Lower leg skin (tissue), 4 donors: Measurements from ENCODE around the gene CLASP1. TPM values are rescaled to one million over a fixed set of nuclear protein-coding genes. Genes with fewer than 3 reads are reported as not detected.

ENCODE experiments used
- DNase-seq, 2 donors: peaks; one replicate each; pipeline ENCODE4 v3.0.0-alpha.2; 2019; ENCODE audit warnings: low spot score in 2 of 2
- H3K4me3 ChIP-seq: fragments of 200-600 bp; sonication (generic); 2 replicates; pipeline ENCODE4 v1.5.1; 2017; ENCODE audit warnings: mild to moderate bottlenecking, low read depth; ENCODE audit not compliant: poor library complexity, severe bottlenecking
- CTCF ChIP-seq, 3 donors: fragments of 450-650 bp; IDR thresholded peaks; one replicate each; pipeline ENCODE4 v1.5.1; 2016; ENCODE audit warnings: antibody characterized with exemption in 3 of 3, mild to moderate bottlenecking in 3 of 3, moderate library complexity in 2 of 3
- POLR2A ChIP-seq, 2 donors: fragments of 450-650 bp; IDR thresholded peaks; one replicate each; pipeline ENCODE4 v1.6.1; 2016 to 2017; ENCODE audit warnings: antibody characterized with exemption in 2 of 2, mild to moderate bottlenecking in 1 of 2, moderate library complexity in 1 of 2
- WGBS, 2 donors: methylation state at CpG; one replicate each; pipeline ENCODE4 v1.1.5; 2018; 5-methylcytosine and 5-hydroxymethylcytosine counted together
- intact Hi-C: fragments of 100-400 bp; cut with DNase I; formaldehyde crosslinking; loops from one replicate; pipeline ENCODE4 v1.15.0; 2023; ENCODE audit warnings: low total_unique reads
- total RNA-seq, 4 donors: library from RNA; depleted of rRNA; stranded (reverse); fragments of >200 nt; gene quantifications; one replicate each; pipeline ENCODE4 v1.1.0, GENCODE V29; 2016

Gene CLASP1
- total RNA-seq, 4 donors from 2014 or later: 56.8 to 88.4 (median 69.0) TPM

- intact Hi-C loops: no loop called here
- TF ChIP-seq CTCF (IDR thresholded peaks at IDR 0.05) (no peak), POLR2A (IDR thresholded peaks at IDR 0.05) (no peak)
- no peak for DNase-seq
- no peak overlapping the region for H3K4me3 ChIP-seq
- 97 to 98% methylated on average over 4 of the region's 4 CpGs for WGBS, 2 donors
Measured at GRCh38 chr2:121587131-121587530, 62.1 kb downstream of the CLASP1 start.

GRCh38 chr2:121584741-121585140 lies 64.5 kb downstream of the CLASP1 start:
- WGBS, 2 donors: 94 to 98% methylated on average over 4 of the region's 4 CpGs
- no peak overlapping the region for H3K4me3 ChIP-seq
- TF ChIP-seq POLR2A (IDR thresholded peaks at IDR 0.05) (no peak), CTCF (IDR thresholded peaks at IDR 0.05) (no peak)
- intact Hi-C loops: no loop called here
- DNase-seq: no peak

GRCh38 chr2:121583555-121583954 lies 65.7 kb downstream of the CLASP1 start:
- no peak for TF ChIP-seq POLR2A (IDR thresholded peaks at IDR 0.05)
- TF ChIP-seq CTCF (IDR thresholded peaks at IDR 0.05): no peak
- WGBS, 2 donors: 71 to 82% methylated on average over 3 of the region's 3 CpGs
- intact Hi-C loops: no loop called here
- DNase-seq: no peak
- H3K4me3 ChIP-seq: no peak overlapping the region

GRCh38 chr2:121582272-121582671 lies 67.0 kb downstream of the CLASP1 start:
- no peak for TF ChIP-seq POLR2A (IDR thresholded peaks at IDR 0.05)
- no peak for TF ChIP-seq CTCF (IDR thresholded peaks at IDR 0.05)
- no peak overlapping the region for H3K4me3 ChIP-seq
- intact Hi-C loops: no loop called here
- DNase-seq: no peak

- no peak overlapping the region for H3K4me3 ChIP-seq
- 49 to 57% methylated on average over 3 of the region's 3 CpGs for WGBS, 2 donors
- DNase-seq: no peak
- TF ChIP-seq POLR2A (IDR thresholded peaks at IDR 0.05) (no peak), CTCF (IDR thresholded peaks at IDR 0.05) (no peak)
- intact Hi-C loops: no loop called here
Measured at GRCh38 chr2:121579309-121579708, 70.0 kb downstream of the CLASP1 start.

GRCh38 chr2:121577381-121577780 lies 71.9 kb downstream of the CLASP1 start:
- H3K4me3 ChIP-seq: no peak overlapping the region
- 74 to 87% methylated on average over 1 of the region's 1 CpG for WGBS, 2 donors
- DNase-seq: no peak
- intact Hi-C loops: no loop called here
- no peak for TF ChIP-seq CTCF (IDR thresholded peaks at IDR 0.05)
- no peak for TF ChIP-seq POLR2A (IDR thresholded peaks at IDR 0.05)
